HEK293 (cell line): Measurements from ENCODE around the gene GABRA1.

Source experiments
- CTCF ChIA-PET: fragments of 350-600 bp; formaldehyde crosslinking; extraction: SDS; loops from one replicate; lab custom pipeline; 2021; ENCODE audit warnings: antibody characterized with exemption; lab: Yijun Ruan, JAX
- POLR2A ChIA-PET: fragments of 300-600 bp; formaldehyde crosslinking; extraction: SDS; loops from one replicate; lab custom pipeline; 2020; ENCODE audit warnings: antibody characterized with exemption, inconsistent platforms; lab: Yijun Ruan, JAX
- H3K27ac ChIP-seq: fragments of 200-500 bp; sonication (Bioruptor generic); 2 replicates; pipeline ENCODE4 v1.5.1; 2014; ENCODE audit warnings: low read depth, low read length, control low read depth, inconsistent platforms; ENCODE audit errors: extremely low read depth
- H3K36me3 ChIP-seq, 2 experiments: fragments of 200-500 bp in 1 of 2; sonication (Bioruptor generic) in 1 of 2; 1 replicate in 1 of 2; 2 replicates in 1 of 2; pipeline ENCODE4 v1.5.1; 2014 to 2017; ENCODE audit warnings: inconsistent platforms in 2 of 2, low read length in 2 of 2; ENCODE audit not compliant: control insufficient read depth in 2 of 2, insufficient read depth in 1 of 2
- H3K4me1 ChIP-seq: fragments of 200-500 bp; sonication (Bioruptor generic); 2 replicates; pipeline ENCODE4 v1.5.1; 2014; ENCODE audit warnings: mild to moderate bottlenecking, low read length, inconsistent platforms; ENCODE audit not compliant: control insufficient read depth, insufficient read depth
- H3K4me3 ChIP-seq: 2 replicates; pipeline ENCODE4 v1.5.1; 2011; ENCODE audit warnings: low read depth, mild to moderate bottlenecking, control low read depth, low read length, moderate library complexity
- H3K9me3 ChIP-seq: fragments of 200-500 bp; sonication (Bioruptor generic); 2 replicates; pipeline ENCODE4 v1.5.1; 2014; ENCODE audit warnings: low read depth, low read length, inconsistent platforms; ENCODE audit not compliant: control insufficient read depth, insufficient read depth
- KLF16 ChIP-seq: fragments of 450-650 bp; formaldehyde crosslinking; IDR thresholded peaks from 2 replicates; pipeline ENCODE4 v1.5.1; 2017; ENCODE audit warnings: missing biosample characterization, missing genetic modification characterization
- KLF9 ChIP-seq: fragments of 450-650 bp; formaldehyde crosslinking; IDR thresholded peaks from 2 replicates; pipeline ENCODE4 v1.5.1; 2016; ENCODE audit warnings: missing biosample characterization, missing genetic modification characterization, low read depth
- MEIS1 ChIP-seq: sonication (generic); formaldehyde crosslinking; IDR thresholded peaks from 2 replicates; pipeline ENCODE4 v1.8.1; 2022; ENCODE audit warnings: missing genetic modification reagents, mild to moderate bottlenecking, borderline replicate concordance
- SCRT2 ChIP-seq: fragments of 450-650 bp; formaldehyde crosslinking; IDR thresholded peaks from 2 replicates; pipeline ENCODE4 v1.5.1; 2016; ENCODE audit warnings: missing biosample characterization, missing genetic modification characterization
- ZBTB49 ChIP-seq: fragments of 450-650 bp; formaldehyde crosslinking; IDR thresholded peaks from 2 replicates; pipeline ENCODE4 v1.5.1; 2016; ENCODE audit warnings: missing biosample characterization, missing genetic modification characterization, low read depth
- ZNF10 ChIP-seq: fragments of 450-650 bp; formaldehyde crosslinking; IDR thresholded peaks from 2 replicates; pipeline ENCODE4 v1.5.1; 2017; ENCODE audit warnings: missing biosample characterization, missing genetic modification characterization
- ZNF138 ChIP-seq: fragments of 450-650 bp; formaldehyde crosslinking; IDR thresholded peaks from 2 replicates; pipeline ENCODE4 v1.5.1; 2016; ENCODE audit warnings: missing biosample characterization, missing genetic modification characterization, borderline replicate concordance
- ZNF140 ChIP-seq: fragments of 450-650 bp; formaldehyde crosslinking; IDR thresholded peaks from 2 replicates; pipeline ENCODE4 v1.5.1; 2016; ENCODE audit warnings: missing biosample characterization, missing genetic modification characterization
- ZNF157 ChIP-seq: fragments of 450-650 bp; formaldehyde crosslinking; IDR thresholded peaks from 2 replicates; pipeline ENCODE4 v1.5.1; 2016; ENCODE audit warnings: missing biosample characterization, missing genetic modification characterization
- ZNF19 ChIP-seq: fragments of 450-650 bp; formaldehyde crosslinking; IDR thresholded peaks from 2 replicates; pipeline ENCODE4; 2016; ENCODE audit warnings: missing biosample characterization, missing genetic modification characterization, low read depth
- ZNF23 ChIP-seq: fragments of 450-650 bp; formaldehyde crosslinking; IDR thresholded peaks from 2 replicates; pipeline ENCODE4 v1.5.1; 2016; ENCODE audit warnings: missing biosample characterization, missing genetic modification characterization, borderline replicate concordance
- ZNF239 ChIP-seq: fragments of 450-650 bp; formaldehyde crosslinking; IDR thresholded peaks from 2 replicates; pipeline ENCODE4 v1.5.1; 2016; ENCODE audit warnings: missing biosample characterization, missing genetic modification characterization
- ZNF341 ChIP-seq: fragments of 450-650 bp; formaldehyde crosslinking; IDR thresholded peaks from 2 replicates; pipeline ENCODE4; 2016; ENCODE audit warnings: low read depth, missing biosample characterization, missing genetic modification characterization
- ZNF350 ChIP-seq: fragments of 450-650 bp; formaldehyde crosslinking; IDR thresholded peaks from 2 replicates; pipeline ENCODE4 v1.5.0; 2017; ENCODE audit warnings: missing biosample characterization, mild to moderate bottlenecking, missing genetic modification characterization
- ZNF404 ChIP-seq: fragments of 450-650 bp; formaldehyde crosslinking; IDR thresholded peaks from 2 replicates; pipeline ENCODE4 v1.5.1; 2017; ENCODE audit warnings: missing biosample characterization, missing genetic modification characterization
- ZNF501 ChIP-seq: fragments of 450-650 bp; formaldehyde crosslinking; IDR thresholded peaks from 2 replicates; pipeline ENCODE4 v1.5.1; 2016; ENCODE audit warnings: missing biosample characterization, missing genetic modification characterization
- ZNF548 ChIP-seq: fragments of 450-650 bp; formaldehyde crosslinking; IDR thresholded peaks from 2 replicates; pipeline ENCODE4 v1.5.1; 2016; ENCODE audit warnings: missing biosample characterization, missing genetic modification characterization
- ZNF555 ChIP-seq: fragments of 450-650 bp; formaldehyde crosslinking; conservative IDR thresholded peaks from 2 replicates; pipeline ENCODE4 v1.5.1; 2017; ENCODE audit warnings: missing biosample characterization, mild to moderate bottlenecking, missing genetic modification characterization, inconsistent platforms
- ZNF645 ChIP-seq: fragments of 450-650 bp; formaldehyde crosslinking; IDR thresholded peaks from 2 replicates; pipeline ENCODE4; 2016; ENCODE audit warnings: missing biosample characterization, missing genetic modification characterization
- ZNF660 ChIP-seq: fragments of 450-650 bp; IDR thresholded peaks from 2 replicates; pipeline ENCODE4 v1.5.1; 2018; ENCODE audit warnings: missing biosample characterization, mild to moderate bottlenecking, missing genetic modification characterization
- ZNF776 ChIP-seq: fragments of 450-650 bp; formaldehyde crosslinking; IDR thresholded peaks from 2 replicates; pipeline ENCODE4 v1.5.0; 2017; ENCODE audit warnings: missing biosample characterization, missing genetic modification characterization, borderline replicate concordance
- ZSCAN18 ChIP-seq: fragments of 450-650 bp; formaldehyde crosslinking; IDR thresholded peaks from 2 replicates; pipeline ENCODE4 v1.5.1; 2016; ENCODE audit warnings: missing biosample characterization, missing genetic modification characterization
- ZSCAN5A ChIP-seq: fragments of 450-650 bp; formaldehyde crosslinking; IDR thresholded peaks from 2 replicates; pipeline ENCODE4 v1.5.1; 2016; ENCODE audit warnings: missing biosample characterization, missing genetic modification characterization
- TF ChIP-seq, protein P1 (sequence below): fragments of 450-650 bp; formaldehyde crosslinking; IDR thresholded peaks from 2 replicates; pipeline ENCODE4 v1.5.1; 2017; ENCODE audit warnings: missing biosample characterization, missing genetic modification characterization

Gene GABRA1

GRCh38 chr5:161863259-161863658, 15.3 kb downstream of the GABRA1 start (continued):
- TF ChIP-seq KLF16 (tag by site-specific recombination): no peak
- TF ChIP-seq ZSCAN5A: no peak
- no peak for TF ChIP-seq ZNF548 (tag by site-specific recombination)
- no peak for TF ChIP-seq ZNF350 (tag by site-specific recombination)
- no peak for TF ChIP-seq ZNF660
- no peak for TF ChIP-seq ZNF501
- TF ChIP-seq, all 188 proteins: peak for 0

DNA sequence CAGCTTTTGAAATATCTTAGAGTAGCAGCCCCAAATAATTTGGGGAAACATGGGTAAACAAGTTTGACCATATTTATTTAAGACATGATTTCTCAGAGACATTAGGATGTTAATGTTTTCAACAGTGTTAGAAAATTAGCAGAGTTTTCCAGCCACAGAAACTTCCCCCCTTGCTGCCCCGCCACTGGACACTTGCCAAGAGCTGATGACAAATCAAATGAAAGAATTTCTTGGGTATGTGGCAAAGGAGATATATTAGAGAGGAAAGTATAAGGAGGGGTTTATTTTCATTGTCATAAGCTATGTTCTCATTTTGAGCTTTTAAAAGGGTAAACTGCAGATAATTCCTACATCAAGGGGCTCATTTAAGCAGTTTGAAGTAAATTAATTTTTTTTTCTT, 15.9 kb downstream of the GABRA1 start:
- POLR2A ChIA-PET: no interaction called here
- Histone ChIP-seq H3K4me3 (no peak overlapping the region), H3K4me1 (no peaks in the 10 kb centered on the region), H3K27ac (no peak overlapping the region), H3K36me3 (no peaks in the 10 kb centered on the region), H3K9me3 (no peaks in the 10 kb centered on the region)
- CTCF ChIA-PET: no interaction called here
- TF ChIP-seq ZNF140 (tag by site-specific recombination) (no peak), ZNF19 (no peak), ZNF404 (tag by site-specific recombination) (no peak)

DNA sequence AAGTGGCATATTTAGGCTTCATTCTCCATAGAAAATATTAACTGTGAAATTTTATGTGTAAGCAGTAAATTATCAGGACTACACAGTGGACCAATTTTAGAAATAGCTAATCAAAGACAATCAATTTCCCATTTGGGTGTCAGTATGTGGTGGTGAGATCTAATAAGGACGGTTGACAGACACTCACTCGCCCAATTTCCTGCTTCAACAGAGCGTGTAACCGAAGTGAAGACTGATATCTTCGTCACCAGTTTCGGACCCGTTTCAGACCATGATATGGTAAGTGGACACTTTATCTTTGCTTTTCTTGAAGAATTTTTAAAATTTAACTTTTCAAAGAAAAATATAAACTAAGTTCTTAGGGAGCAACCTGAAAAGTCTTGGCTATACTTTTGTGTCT, 17.6 kb downstream of the GABRA1 start:
- TF ChIP-seq ZNF555 (tag by site-specific recombination) (no peak), ZNF501 (no peak), ZSCAN18 (tag by site-specific recombination) (no peak), ZNF138 (tag by site-specific recombination) (no peak), SCRT2 (tag by site-specific recombination) (no peak), KLF9 (no peak), ZNF10 (tag by site-specific recombination) (no peak), ZNF776 (tag by site-specific recombination) (no peak), ZNF157 (tag by site-specific recombination) (no peak), KLF16 (tag by site-specific recombination) (no peak), ZBTB49 (no peak), ZNF239 (tag by site-specific recombination) (no peak), ZNF23 (tag by site-specific recombination) (no peak), MEIS1 (CRISPR knock-in tag) (no peak), ZNF645 (tag by site-specific recombination) (no peak), ZNF341 (tag by site-specific recombination) (no peak)
- TF ChIP-seq, protein P1, sequence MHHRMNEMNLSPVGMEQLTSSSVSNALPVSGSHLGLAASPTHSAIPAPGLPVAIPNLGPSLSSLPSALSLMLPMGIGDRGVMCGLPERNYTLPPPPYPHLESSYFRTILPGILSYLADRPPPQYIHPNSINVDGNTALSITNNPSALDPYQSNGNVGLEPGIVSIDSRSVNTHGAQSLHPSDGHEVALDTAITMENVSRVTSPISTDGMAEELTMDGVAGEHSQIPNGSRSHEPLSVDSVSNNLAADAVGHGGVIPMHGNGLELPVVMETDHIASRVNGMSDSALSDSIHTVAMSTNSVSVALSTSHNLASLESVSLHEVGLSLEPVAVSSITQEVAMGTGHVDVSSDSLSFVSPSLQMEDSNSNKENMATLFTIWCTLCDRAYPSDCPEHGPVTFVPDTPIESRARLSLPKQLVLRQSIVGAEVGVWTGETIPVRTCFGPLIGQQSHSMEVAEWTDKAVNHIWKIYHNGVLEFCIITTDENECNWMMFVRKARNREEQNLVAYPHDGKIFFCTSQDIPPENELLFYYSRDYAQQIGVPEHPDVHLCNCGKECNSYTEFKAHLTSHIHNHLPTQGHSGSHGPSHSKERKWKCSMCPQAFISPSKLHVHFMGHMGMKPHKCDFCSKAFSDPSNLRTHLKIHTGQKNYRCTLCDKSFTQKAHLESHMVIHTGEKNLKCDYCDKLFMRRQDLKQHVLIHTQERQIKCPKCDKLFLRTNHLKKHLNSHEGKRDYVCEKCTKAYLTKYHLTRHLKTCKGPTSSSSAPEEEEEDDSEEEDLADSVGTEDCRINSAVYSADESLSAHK: no peak
- TF ChIP-seq, all 188 proteins: peak for 0
- Histone ChIP-seq H3K4me3 (no peak overlapping the region), H3K9me3 (no peaks in the 10 kb centered on the region), H3K36me3 (no peaks in the 10 kb centered on the region), H3K4me1 (no peaks in the 10 kb centered on the region), H3K27ac (no peak overlapping the region)
- ChIA-PET CTCF (no interaction called here), POLR2A (no interaction called here)
